ENCODE measurements around the gene LENG9. TPM values are rescaled to one million over a fixed set of nuclear protein-coding genes. Genes with fewer than 3 reads are reported as not detected.
A peak's percentile ranks its signal among the peaks of the same experiment; 100 is the strongest.

The LENG9 gene
- total RNA-seq, 2 donors from 2014 or later, result 3.1 to 4.4 TPM

GRCh38 chr19:54489766-54490165 is 26.2 kb upstream of the LENG9 start:
- no peaks in the 10 kb centered on the region for H3K36me3 Mint-ChIP-seq (ENCODE audit: low read depth)
- peaks cover 14% of the 10 kb centered on the region for H3K27me3 Mint-ChIP-seq
- H3K27ac Mint-ChIP-seq, result no peak overlapping the region
- ATAC-seq (replicated peaks), result no peak
- H3K4me3 Mint-ChIP-seq, result no peak overlapping the region
- no peaks in the 10 kb centered on the region for H3K9me3 Mint-ChIP-seq
- no peaks in the 10 kb centered on the region for H3K4me1 Mint-ChIP-seq

- no peak overlapping the region for H3K4me3 Mint-ChIP-seq
- H3K36me3 Mint-ChIP-seq (ENCODE audit: low read depth), result no peaks in the 10 kb centered on the region
- H3K27me3 Mint-ChIP-seq, result peaks cover 16% of the 10 kb centered on the region
- no peaks in the 10 kb centered on the region for H3K9me3 Mint-ChIP-seq
- no peak overlapping the region for H3K27ac Mint-ChIP-seq
- no peaks in the 10 kb centered on the region for H3K4me1 Mint-ChIP-seq
- ATAC-seq (replicated peaks), result no peak
These were observed 25.8 kb upstream of the LENG9 start for GRCh38 chr19:54489341-54489740.

- H3K27ac Mint-ChIP-seq, result no peak overlapping the region
- no peaks in the 10 kb centered on the region for H3K9me3 Mint-ChIP-seq
- ATAC-seq (replicated peaks), result no peak
- H3K36me3 Mint-ChIP-seq (ENCODE audit: low read depth), result no peaks in the 10 kb centered on the region
- H3K4me1 Mint-ChIP-seq, result peaks cover 5% of the 10 kb centered on the region
- no peak overlapping the region for H3K4me3 Mint-ChIP-seq
- peaks cover 20% of the 10 kb centered on the region for H3K27me3 Mint-ChIP-seq
These were observed 22.3 kb upstream of the LENG9 start for GRCh38 chr19:54485851-54486250.

- H3K4me1 Mint-ChIP-seq, result peaks cover 5% of the 10 kb centered on the region
- H3K9me3 Mint-ChIP-seq, result no peaks in the 10 kb centered on the region
- H3K36me3 Mint-ChIP-seq (ENCODE audit: low read depth), result no peaks in the 10 kb centered on the region
- no peak overlapping the region for H3K4me3 Mint-ChIP-seq
- H3K27me3 Mint-ChIP-seq, result peaks cover 20% of the 10 kb centered on the region
- ATAC-seq (replicated peaks), result no peak
- no peak overlapping the region for H3K27ac Mint-ChIP-seq
These were observed 20.9 kb upstream of the LENG9 start for GRCh38 chr19:54484451-54484850.

GRCh38 chr19:54482889-54483288 is 19.3 kb upstream of the LENG9 start:
- H3K4me1 Mint-ChIP-seq, result peaks cover 5% of the 10 kb centered on the region
- H3K36me3 Mint-ChIP-seq (ENCODE audit: low read depth), result no peaks in the 10 kb centered on the region
- ATAC-seq (replicated peaks), result no peak
- peaks cover 25% of the 10 kb centered on the region for H3K27me3 Mint-ChIP-seq
- H3K9me3 Mint-ChIP-seq, result no peaks in the 10 kb centered on the region
- H3K4me3 Mint-ChIP-seq, result no peak overlapping the region
- H3K27ac Mint-ChIP-seq, result no peak overlapping the region

GRCh38 chr19:54481326-54481930 is 17.9 kb upstream of the LENG9 start:
- no peak overlapping the region for H3K27ac Mint-ChIP-seq
- no peak for ATAC-seq (replicated peaks)
- H3K27me3 Mint-ChIP-seq, result peaks cover 34% of the 10 kb centered on the region
- no peak overlapping the region for H3K4me3 Mint-ChIP-seq
- H3K9me3 Mint-ChIP-seq, result no peaks in the 10 kb centered on the region
- H3K36me3 Mint-ChIP-seq (ENCODE audit: low read depth), result no peaks in the 10 kb centered on the region
- peaks cover 5% of the 10 kb centered on the region for H3K4me1 Mint-ChIP-seq

- Mint-ChIP-seq H3K9me3 (no peaks in the 10 kb centered on the region), H3K27me3 (peaks cover 32% of the 10 kb centered on the region), H3K27ac (no peak overlapping the region), H3K36me3 (ENCODE audit: low read depth) (no peaks in the 10 kb centered on the region), H3K4me3 (no peak overlapping the region), H3K4me1 (peaks cover 5% of the 10 kb centered on the region)
- no peak for ATAC-seq (replicated peaks)
These were observed 16.5 kb upstream of the LENG9 start for GRCh38 chr19:54480051-54480450.

GRCh38 chr19:54478677-54479266 is 15.2 kb upstream of the LENG9 start:
- H3K27me3 Mint-ChIP-seq, result peaks cover 28% of the 10 kb centered on the region
- H3K36me3 Mint-ChIP-seq (ENCODE audit: low read depth), result no peaks in the 10 kb centered on the region
- H3K27ac Mint-ChIP-seq, result no peak overlapping the region
- ATAC-seq (replicated peaks), result peak; percentile 48
- peaks cover 5% of the 10 kb centered on the region for H3K4me1 Mint-ChIP-seq
- H3K4me3 Mint-ChIP-seq, result no peak overlapping the region
- H3K9me3 Mint-ChIP-seq, result no peaks in the 10 kb centered on the region

GRCh38 chr19:54477650-54478049 is 14.1 kb upstream of the LENG9 start:
- H3K4me3 Mint-ChIP-seq, result no peak overlapping the region
- H3K36me3 Mint-ChIP-seq (ENCODE audit: low read depth), result no peaks in the 10 kb centered on the region

GRCh38 chr19:54475706-54476105 is 12.1 kb upstream of the LENG9 start:
- Mint-ChIP-seq H3K27ac (no peak overlapping the region), H3K36me3 (ENCODE audit: low read depth) (no peaks in the 10 kb centered on the region), H3K4me1 (no peaks in the 10 kb centered on the region), H3K27me3 (peaks cover 26% of the 10 kb centered on the region), H3K4me3 (no peak overlapping the region), H3K9me3 (no peaks in the 10 kb centered on the region)
- no peak for ATAC-seq (replicated peaks)

More at GRCh38 chr19:54477650-54478049, 14.1 kb upstream of the LENG9 start:
- H3K27ac Mint-ChIP-seq, result no peak overlapping the region
- H3K27me3 Mint-ChIP-seq, result peaks cover 33% of the 10 kb centered on the region
- ATAC-seq (replicated peaks), result no peak
- no peaks in the 10 kb centered on the region for H3K9me3 Mint-ChIP-seq
- H3K4me1 Mint-ChIP-seq, result peaks cover 5% of the 10 kb centered on the region

- no peak overlapping the region for H3K4me3 Mint-ChIP-seq
- H3K27me3 Mint-ChIP-seq, result peaks cover 41% of the 10 kb centered on the region
- no peaks in the 10 kb centered on the region for H3K4me1 Mint-ChIP-seq
- no peaks in the 10 kb centered on the region for H3K9me3 Mint-ChIP-seq
- no peak overlapping the region for H3K27ac Mint-ChIP-seq
- no peak for ATAC-seq (replicated peaks)
- H3K36me3 Mint-ChIP-seq (ENCODE audit: low read depth), result no peaks in the 10 kb centered on the region
These were observed 10.4 kb upstream of the LENG9 start for GRCh38 chr19:54473892-54474372.

GRCh38 chr19:54473071-54473891 is 9.7 kb upstream of the LENG9 start, which contains the start of gene CDC42EP5:
Gene CDC42EP5 (minus strand): TSS chr19:54473296. CDS start chr19:54465547, 7,749 bp downstream.
- no peaks in the 10 kb centered on the region for H3K4me1 Mint-ChIP-seq
- no peak within 1 kb of the TSS for H3K27ac Mint-ChIP-seq
- no peaks in the 10 kb centered on the region for H3K36me3 Mint-ChIP-seq (ENCODE audit: low read depth)
- H3K4me3 Mint-ChIP-seq, result no peak within 1 kb of the TSS
- H3K27me3 Mint-ChIP-seq, result peaks cover 42% of the 10 kb centered on the region
- no peak for ATAC-seq (replicated peaks)
- H3K9me3 Mint-ChIP-seq, result no peaks in the 10 kb centered on the region

GRCh38 chr19:54470991-54471782 is 7.6 kb upstream of the LENG9 start:
- peak overlapping the region; percentile 38 for H3K4me3 Mint-ChIP-seq

GRCh38 chr19:54470276-54470887 is 6.8 kb upstream of the LENG9 start:
- no peak overlapping the region for H3K27ac Mint-ChIP-seq
- no peaks in the 10 kb centered on the region for H3K36me3 Mint-ChIP-seq (ENCODE audit: low read depth)
- no peaks in the 10 kb centered on the region for H3K4me1 Mint-ChIP-seq
- H3K27me3 Mint-ChIP-seq, result peaks cover 36% of the 10 kb centered on the region
- H3K9me3 Mint-ChIP-seq, result no peaks in the 10 kb centered on the region
- peak overlapping the region; percentile 38 for H3K4me3 Mint-ChIP-seq
- ATAC-seq (replicated peaks), result no peak

More at GRCh38 chr19:54470991-54471782, 7.6 kb upstream of the LENG9 start:
- no peaks in the 10 kb centered on the region for H3K9me3 Mint-ChIP-seq
- no peaks in the 10 kb centered on the region for H3K36me3 Mint-ChIP-seq (ENCODE audit: low read depth)
- no peak overlapping the region for H3K27ac Mint-ChIP-seq
- peaks cover 36% of the 10 kb centered on the region for H3K27me3 Mint-ChIP-seq
- peak; percentile 54 for ATAC-seq (replicated peaks)
- no peaks in the 10 kb centered on the region for H3K4me1 Mint-ChIP-seq
